Measurements from ENCODE around the gene TNFSF13.
A peak's percentile ranks its signal among the peaks of the same experiment; 100 is the strongest.

The TNFSF13 gene

GRCh38 chr17:7552621-7553051 is 5.9 kb upstream of the TNFSF13 start:
- no peak for DNase-seq (ENCODE audit: low read depth)

GRCh38 chr17:7553356-7553755 is 5.2 kb upstream of the TNFSF13 start:
- no peak for DNase-seq (ENCODE audit: low read depth)

- no peak for DNase-seq (ENCODE audit: low read depth)
These were observed 3.1 kb upstream of the TNFSF13 start for GRCh38 chr17:7555320-7555948.

- DNase-seq (ENCODE audit: low read depth): no peak
These were observed 1.9 kb upstream of the TNFSF13 start for GRCh38 chr17:7556627-7557026.

GRCh38 chr17:7557147-7557764 is 1.3 kb upstream of the TNFSF13 start:
- no peak for DNase-seq (ENCODE audit: low read depth)

GRCh38 chr17:7557775-7558543 is 591 bp upstream of the TNFSF13 start:
- DNase-seq (ENCODE audit: low read depth): peak; percentile 63

- DNase-seq (ENCODE audit: low read depth): no peak
These were observed 996 bp downstream of the TNFSF13 start for GRCh38 chr17:7559320-7560171.

GRCh38 chr17:7560172-7561027 is 1.9 kb downstream of the TNFSF13 start:
- peak; percentile 52 for DNase-seq (ENCODE audit: low read depth)

GRCh38 chr17:7561028-7561575 is 2.6 kb downstream of the TNFSF13 start:
- peak; percentile 70 for DNase-seq (ENCODE audit: low read depth)

- peak; percentile 81 for DNase-seq (ENCODE audit: low read depth)
These were observed 3.1 kb downstream of the TNFSF13 start, which contains the start of gene SENP3 for GRCh38 chr17:7561589-7562207. TSS of gene SENP3 (plus strand) at chr17:7561919. CDS start at chr17:7563077, 1,158 bp downstream.

- DNase-seq (ENCODE audit: low read depth): no peak
These were observed 3.7 kb downstream of the TNFSF13 start for GRCh38 chr17:7562208-7562605.

- DNase-seq (ENCODE audit: low read depth): no peak
These were observed 4.7 kb downstream of the TNFSF13 start for GRCh38 chr17:7563115-7563869.

- no peak for DNase-seq (ENCODE audit: low read depth)
These were observed 11.0 kb downstream of the TNFSF13 start for GRCh38 chr17:7569571-7569970.

- no peak for DNase-seq (ENCODE audit: low read depth)
These were observed 11.8 kb downstream of the TNFSF13 start for GRCh38 chr17:7570351-7570750.

- DNase-seq (ENCODE audit: low read depth): no peak
These were observed 13.7 kb downstream of the TNFSF13 start for GRCh38 chr17:7572338-7572587.

- peak; percentile 99 for DNase-seq (ENCODE audit: low read depth)
These were observed 14.2 kb downstream of the TNFSF13 start for GRCh38 chr17:7572588-7573323.

- DNase-seq (ENCODE audit: low read depth): peak; percentile 91
These were observed 15.0 kb downstream of the TNFSF13 start for GRCh38 chr17:7573324-7574080.

GRCh38 chr17:7574176-7574953 is 15.8 kb downstream of the TNFSF13 start:
- peak; percentile 53 for DNase-seq (ENCODE audit: low read depth)

Data from amniotic epithelial cell (primary cell).